Measurements from ENCODE around the gene TOM1.

TOM1 gene

GRCh38 chr22:35299673-35300499 lies at the start of gene TOM1:
TOM1 (plus strand) TSS chr22:35299894; CDS start chr22:35299929, 35 bp downstream.
- peak; percentile 87 to 94 for DNase-seq

GRCh38 chr22:35250156-35250555 lies 49.5 kb upstream of the TOM1 start:
- DNase-seq = no peak

- no peak for DNase-seq
These were observed 45.7 kb upstream of the TOM1 start for GRCh38 chr22:35253946-35254345.

- no peak for DNase-seq
These were observed 42.7 kb upstream of the TOM1 start for GRCh38 chr22:35257002-35257320.

GRCh38 chr22:35257321-35258190 lies 42.1 kb upstream of the TOM1 start, which contains the start of gene HMGXB4:
HMGXB4 (plus strand) TSS chr22:35257493; CDS start chr22:35262391, 4,898 bp downstream.
- peak; percentile 74 to 83 for DNase-seq

- no peak for DNase-seq
These were observed 41.3 kb upstream of the TOM1 start for GRCh38 chr22:35258191-35258988.

- no peak for DNase-seq
These were observed 34.7 kb upstream of the TOM1 start for GRCh38 chr22:35264986-35265385.

- DNase-seq = no peak
These were observed 33.4 kb upstream of the TOM1 start for GRCh38 chr22:35266277-35266676.

- no peak for DNase-seq
These were observed 30.1 kb upstream of the TOM1 start for GRCh38 chr22:35269630-35270029.

GRCh38 chr22:35274154-35274871 lies 25.4 kb upstream of the TOM1 start:
- DNase-seq = no peak

- no peak for DNase-seq
These were observed 24.1 kb upstream of the TOM1 start for GRCh38 chr22:35275580-35275979.

- no peak for DNase-seq
These were observed 23.7 kb upstream of the TOM1 start for GRCh38 chr22:35276019-35276418.

- no peak for DNase-seq
These were observed 11.6 kb upstream of the TOM1 start for GRCh38 chr22:35288116-35288515.

GRCh38 chr22:35292786-35293185 lies 6.9 kb upstream of the TOM1 start:
- DNase-seq = no peak

GRCh38 chr22:35296051-35296450 lies 3.6 kb upstream of the TOM1 start:
- no peak for DNase-seq

GRCh38 chr22:35299217-35299672 lies 449 bp upstream of the TOM1 start:
- DNase-seq = peak in 1 of 2 experiments; percentile 14

- DNase-seq = no peak
These were observed 1.7 kb downstream of the TOM1 start for GRCh38 chr22:35301372-35301874.

GRCh38 chr22:35303029-35303624 lies 3.4 kb downstream of the TOM1 start:
- no peak for DNase-seq

- DNase-seq = no peak
These were observed 5.9 kb downstream of the TOM1 start for GRCh38 chr22:35305525-35306070.

- DNase-seq = no peak
These were observed 6.8 kb downstream of the TOM1 start for GRCh38 chr22:35306350-35306967.

GRCh38 chr22:35307372-35307771 lies 7.7 kb downstream of the TOM1 start:
- no peak for DNase-seq

Data from NCI-H2081 (cell line).